Activated CD8-positive, alpha-beta memory T cell treated with anti-CD3 and anti-CD28 coated beads for 36 hours (primary cell): ENCODE data around the gene FNIP1. TPM values are rescaled to one million over a fixed set of nuclear protein-coding genes. Genes with fewer than 3 reads are reported as not detected.

Experiments
- CTCF ChIA-PET: fragments of 350-600 bp; sonication (Branson Sonifier 250); formaldehyde crosslinking; loops from one replicate; lab custom pipeline; 2021; ENCODE audit warnings: antibody characterized with exemption; lab: Charles Lee
- POLR2A ChIA-PET: fragments of 350-600 bp; sonication (Branson Sonifier 250); formaldehyde crosslinking; loops from one replicate; lab custom pipeline; 2021; ENCODE audit warnings: antibody characterized with exemption; lab: Charles Lee
- total RNA-seq, 2 experiments: library from RNA; stranded (reverse); gene quantifications; one replicate each; pipeline ENCODE4 v1.2.3, GENCODE V29; 2021

FNIP1 gene
- total RNA-seq, 2 experiments from 2014 or later: 15.0 TPM

DNA sequence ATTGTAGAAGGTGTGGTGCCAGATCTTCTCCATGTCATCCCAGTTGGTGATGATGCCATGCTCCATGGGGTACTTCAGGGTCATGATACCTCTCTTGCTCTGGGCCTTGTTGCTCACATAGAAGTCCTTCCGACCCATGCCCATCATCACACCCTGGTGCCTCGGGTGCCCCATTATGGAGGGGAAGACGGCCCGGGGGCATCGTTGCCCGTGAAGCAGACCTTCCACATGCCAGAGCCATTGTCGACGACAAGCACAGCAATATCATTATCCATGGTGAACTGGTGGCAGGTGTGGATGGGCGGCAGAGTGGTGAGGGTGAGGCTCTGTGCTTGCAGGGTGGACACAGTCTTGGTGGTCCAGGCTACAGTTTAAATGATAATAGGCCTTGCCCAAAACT, 137.0 kb downstream of the FNIP1 start:
- POLR2A ChIA-PET: no interaction called here
- CTCF ChIA-PET: no interaction called here

DNA sequence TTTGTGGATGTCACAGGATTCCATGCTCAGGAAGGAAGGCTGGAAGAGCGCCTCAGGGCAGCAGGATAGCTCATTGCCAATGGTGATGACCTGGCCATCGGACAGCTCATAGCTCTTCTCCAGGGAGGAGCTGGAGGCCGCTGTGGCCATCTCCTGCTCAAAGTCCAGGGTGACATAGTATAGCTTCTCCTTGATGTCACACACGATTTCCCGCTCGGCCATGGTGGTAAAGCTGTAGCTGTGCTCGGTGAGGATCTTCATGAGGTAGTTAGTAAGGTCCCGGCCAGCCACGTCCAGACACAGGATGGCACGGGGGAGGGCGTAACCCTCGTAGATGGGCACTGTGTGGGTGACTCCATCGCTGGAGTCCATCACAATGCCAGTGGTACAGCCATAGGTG, 137.5 kb downstream of the FNIP1 start:
- ChIA-PET CTCF (no interaction called here), POLR2A (no interaction called here)

DNA sequence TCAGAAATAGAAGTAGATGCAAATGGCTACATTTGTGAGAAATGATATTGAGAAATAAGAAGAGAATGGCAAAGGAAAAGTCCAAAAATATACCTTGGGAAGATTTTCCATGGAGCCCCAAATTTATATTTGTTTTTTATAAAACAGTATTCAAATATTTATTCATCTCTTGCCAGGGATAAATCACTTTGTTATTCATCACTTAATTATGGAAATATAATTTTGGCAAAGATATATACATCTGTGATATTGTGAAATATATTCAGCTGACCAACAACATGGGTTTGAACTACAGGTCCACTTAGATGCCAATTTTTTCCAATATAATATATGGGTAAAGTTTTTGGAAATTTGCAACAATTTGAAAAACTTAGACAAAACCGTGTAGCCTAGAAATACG, 142.0 kb downstream of the FNIP1 start:
- ChIA-PET POLR2A (interaction anchor here (0.7 kb wide), 1 partner anchor 326 kb away, joined by 4 read pairs; no protein-coding TSS in a partner anchor), CTCF (no interaction called here)

DNA sequence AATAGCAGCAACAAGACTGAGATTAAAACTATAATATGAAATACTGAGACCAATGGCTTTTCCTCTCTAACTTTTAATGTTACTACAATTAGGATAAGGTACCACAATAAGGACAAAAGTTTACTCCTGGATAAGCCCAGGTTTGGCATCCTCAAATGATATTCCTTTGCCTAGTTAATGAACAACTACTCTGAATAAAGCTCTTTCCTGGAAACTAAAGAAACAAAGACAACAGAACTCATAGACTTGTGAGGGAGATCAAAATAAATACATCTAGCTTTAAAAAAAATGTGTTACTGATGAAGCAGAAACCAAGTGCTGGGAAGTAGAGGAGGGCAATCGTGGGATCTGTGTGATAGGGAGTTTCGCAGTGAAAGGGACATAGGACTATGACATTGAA, 142.5 kb downstream of the FNIP1 start:
- ChIA-PET CTCF (no interaction called here), POLR2A (interaction anchor here (0.7 kb wide), 1 partner anchor 131 kb away, joined by 3 read pairs; no protein-coding TSS in a partner anchor)

DNA sequence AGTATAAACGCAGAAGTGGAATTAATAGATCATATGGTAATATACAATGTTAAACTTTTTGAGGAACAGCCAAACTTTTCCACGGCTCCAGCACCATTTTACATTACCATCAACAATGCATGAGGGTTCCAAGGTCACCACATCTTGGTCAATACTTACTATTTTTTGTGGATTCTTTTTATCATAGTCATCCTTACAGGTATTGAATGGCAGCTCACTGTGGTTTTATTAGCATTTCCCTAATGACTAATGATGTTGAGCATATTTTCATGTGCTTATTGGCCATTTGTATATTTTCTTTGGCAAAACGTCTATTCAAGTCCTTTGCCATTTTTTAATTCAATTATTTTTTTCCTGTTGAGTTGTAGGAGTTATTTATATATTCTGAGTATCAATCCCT, 147.7 kb downstream of the FNIP1 start:
- ChIA-PET CTCF (no interaction called here), POLR2A (no interaction called here)

DNA sequence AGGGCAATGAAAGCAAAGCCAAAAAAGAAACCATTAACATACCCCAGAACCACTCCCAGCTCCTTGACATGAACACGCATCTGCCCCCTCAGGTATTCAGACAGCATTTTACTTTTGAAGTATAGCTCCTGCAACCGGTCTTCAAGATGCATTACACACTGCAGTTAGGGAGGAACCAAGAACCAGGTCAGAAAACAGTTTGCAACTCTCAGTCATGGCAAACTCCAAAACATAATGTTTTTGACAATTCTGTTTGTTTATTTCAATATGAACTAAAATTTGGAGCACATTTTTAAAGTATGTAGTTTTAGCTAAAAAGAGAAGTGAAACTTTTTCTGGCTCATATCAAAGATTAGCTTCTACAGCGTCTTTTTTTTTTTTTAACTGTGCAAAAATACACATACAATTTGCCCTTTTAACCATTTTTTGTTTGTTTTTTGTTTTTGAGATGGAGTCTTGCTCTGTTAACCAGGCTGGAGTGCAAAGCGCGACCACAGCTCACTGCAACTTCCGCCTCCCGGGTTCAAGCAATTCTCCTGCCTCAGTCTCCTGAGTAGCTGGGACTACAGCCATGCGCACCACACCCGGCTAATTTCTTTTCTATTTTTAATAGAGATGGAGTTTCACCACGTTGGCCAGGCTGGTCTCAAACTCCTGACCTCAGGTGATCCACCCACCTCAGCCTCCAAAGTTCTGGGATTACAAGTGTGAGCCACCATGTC, 149.6 kb downstream of the FNIP1 start:
- CTCF ChIA-PET: no interaction called here
- POLR2A ChIA-PET: no interaction called here

DNA sequence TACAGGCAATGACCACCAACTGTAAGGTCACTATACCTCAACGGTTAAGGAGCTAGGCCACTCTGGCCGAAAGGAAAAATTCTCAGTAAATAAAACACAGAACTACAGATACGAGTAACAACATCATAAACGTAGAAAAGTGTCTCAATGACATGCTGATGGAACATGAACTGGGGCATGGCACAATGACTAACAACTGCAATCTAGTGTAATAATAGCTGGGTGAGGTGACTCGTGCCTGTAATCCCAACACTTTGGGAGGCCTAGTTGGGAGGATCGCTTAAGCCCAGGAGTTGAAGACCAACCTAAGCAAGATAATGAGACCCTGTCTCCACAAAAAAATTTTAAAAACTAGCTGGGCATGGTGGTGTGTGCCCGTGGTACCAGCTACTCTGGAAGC, 152.0 kb downstream of the FNIP1 start:
- ChIA-PET POLR2A (no interaction called here), CTCF (interaction anchor here (0.9 kb wide), 1 partner anchor 421 kb away, joined by 3 read pairs; no protein-coding TSS in a partner anchor)

DNA sequence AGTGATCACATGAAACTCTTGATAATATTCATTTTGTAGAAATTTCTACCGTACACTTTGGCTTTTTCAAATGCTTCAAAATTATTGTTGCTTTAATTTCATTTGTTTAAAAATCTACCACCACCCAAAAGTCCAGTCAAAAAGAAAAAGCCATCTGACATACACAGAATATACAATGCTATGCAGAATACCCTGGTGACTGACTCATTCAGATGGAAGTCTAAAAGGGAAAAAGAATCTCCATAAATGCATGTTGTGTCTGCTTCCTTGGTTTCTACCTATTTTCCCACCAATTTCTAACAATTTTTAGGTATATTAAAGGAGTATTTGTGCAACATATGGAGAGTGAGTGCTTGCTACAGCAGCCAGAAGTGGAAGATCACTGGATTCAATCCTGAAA, 152.4 kb downstream of the FNIP1 start:
- ChIA-PET CTCF (no interaction called here), POLR2A (no interaction called here)

DNA sequence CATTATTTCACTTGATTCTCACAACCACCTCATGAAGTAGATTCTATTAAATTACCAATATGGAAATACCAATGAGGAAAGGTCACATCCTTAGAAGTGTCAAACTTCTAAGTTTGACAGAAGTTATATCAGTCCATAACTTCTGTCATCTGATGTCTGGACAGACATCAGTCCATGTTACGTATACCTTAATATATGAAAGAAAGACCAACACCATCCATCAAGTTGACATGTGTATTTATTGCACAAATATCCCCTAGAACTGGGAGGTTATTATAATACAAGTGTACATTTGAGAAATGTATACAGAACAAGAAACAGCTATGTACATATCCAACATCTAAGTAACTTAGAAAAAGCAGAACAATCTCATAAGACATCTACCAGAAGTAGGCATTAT, 155.3 kb downstream of the FNIP1 start:
- CTCF ChIA-PET: no interaction called here
- POLR2A ChIA-PET: no interaction called here

DNA sequence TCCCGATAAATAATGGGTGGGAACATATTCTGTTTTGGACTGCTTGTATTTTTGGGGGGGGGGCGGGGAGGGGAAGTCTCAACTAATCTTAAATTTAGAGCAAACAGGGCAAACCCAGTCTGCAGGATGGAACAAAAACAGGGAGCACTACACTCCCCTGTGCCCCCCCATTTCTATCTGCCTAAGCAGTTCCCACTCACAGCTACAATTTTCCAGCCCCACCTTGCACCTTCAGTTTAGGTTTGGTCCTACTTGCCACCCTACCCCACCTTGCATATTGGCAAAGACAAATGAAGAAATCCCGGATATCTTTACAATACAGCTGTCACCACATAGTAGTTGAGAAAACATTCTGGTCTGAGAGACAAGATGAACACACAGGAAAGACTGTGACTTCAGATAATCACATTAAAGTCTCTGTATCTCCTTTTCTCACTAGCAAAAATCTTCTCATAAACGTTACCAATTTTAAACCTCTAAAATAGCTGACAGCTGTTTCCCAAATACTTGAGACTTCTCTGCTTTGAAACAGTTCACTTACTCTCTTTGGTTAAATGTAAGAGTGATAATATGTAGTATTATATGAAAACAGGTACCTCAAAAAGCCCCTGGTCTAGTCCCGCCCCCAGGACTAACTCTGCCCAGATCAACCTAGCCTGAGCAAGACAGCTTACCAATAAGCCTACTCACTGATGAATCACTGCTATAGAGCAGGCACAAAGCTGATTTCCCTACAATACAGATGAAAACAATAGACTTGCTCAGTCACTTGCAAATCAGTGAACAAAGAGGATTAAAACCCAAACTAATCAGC, 156.6 kb downstream of the FNIP1 start:
- ChIA-PET POLR2A (interaction anchor here (0.5 to 0.6 kb wide), 2 partner anchors 10 to 378 kb away, joined by 4 to 6 read pairs; no protein-coding TSS in a partner anchor), CTCF (no interaction called here)

DNA sequence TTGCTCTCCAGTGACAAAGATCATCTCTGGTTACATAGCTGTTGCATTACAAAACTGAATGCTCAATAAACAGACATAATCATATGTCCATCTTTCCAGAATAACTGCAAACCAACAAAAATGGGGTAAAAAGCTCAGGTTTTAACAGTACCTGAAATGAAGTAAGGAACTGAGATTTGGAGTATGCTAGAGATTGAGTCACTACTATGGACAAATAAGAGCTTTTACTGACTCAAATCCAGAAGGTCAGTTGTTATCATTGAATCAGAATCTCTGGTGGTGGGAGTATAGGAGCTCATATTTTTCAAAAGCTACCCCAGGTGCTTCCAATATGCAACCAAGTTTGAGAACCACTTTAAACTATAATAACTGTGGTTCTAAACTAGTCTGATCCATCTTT, 157.7 kb downstream of the FNIP1 start:
- CTCF ChIA-PET: no interaction called here
- POLR2A ChIA-PET: no interaction called here

DNA sequence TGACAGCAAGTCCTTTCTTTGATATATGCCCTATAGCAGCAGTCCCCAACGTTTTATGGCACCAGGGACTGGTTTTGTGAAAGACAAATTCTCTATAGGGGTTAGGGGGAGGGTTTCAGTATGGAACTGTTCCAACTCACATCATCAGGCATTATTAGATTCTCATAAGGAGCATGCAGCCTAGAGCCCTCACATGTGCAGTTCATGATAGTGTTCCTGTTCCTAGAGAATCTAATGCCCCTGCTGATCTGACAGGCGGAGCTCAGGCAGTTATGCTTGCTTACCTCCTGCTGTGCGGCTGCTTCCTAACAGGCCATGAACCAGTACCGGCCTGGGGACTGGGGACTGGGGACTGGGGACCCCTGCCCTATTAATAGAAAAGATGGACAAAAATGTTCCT, 159.1 kb downstream of the FNIP1 start:
- ChIA-PET POLR2A (interaction anchor here (0.7 kb wide), 1 partner anchor 48 kb away, joined by 3 read pairs; no protein-coding TSS in a partner anchor), CTCF (no interaction called here)

DNA sequence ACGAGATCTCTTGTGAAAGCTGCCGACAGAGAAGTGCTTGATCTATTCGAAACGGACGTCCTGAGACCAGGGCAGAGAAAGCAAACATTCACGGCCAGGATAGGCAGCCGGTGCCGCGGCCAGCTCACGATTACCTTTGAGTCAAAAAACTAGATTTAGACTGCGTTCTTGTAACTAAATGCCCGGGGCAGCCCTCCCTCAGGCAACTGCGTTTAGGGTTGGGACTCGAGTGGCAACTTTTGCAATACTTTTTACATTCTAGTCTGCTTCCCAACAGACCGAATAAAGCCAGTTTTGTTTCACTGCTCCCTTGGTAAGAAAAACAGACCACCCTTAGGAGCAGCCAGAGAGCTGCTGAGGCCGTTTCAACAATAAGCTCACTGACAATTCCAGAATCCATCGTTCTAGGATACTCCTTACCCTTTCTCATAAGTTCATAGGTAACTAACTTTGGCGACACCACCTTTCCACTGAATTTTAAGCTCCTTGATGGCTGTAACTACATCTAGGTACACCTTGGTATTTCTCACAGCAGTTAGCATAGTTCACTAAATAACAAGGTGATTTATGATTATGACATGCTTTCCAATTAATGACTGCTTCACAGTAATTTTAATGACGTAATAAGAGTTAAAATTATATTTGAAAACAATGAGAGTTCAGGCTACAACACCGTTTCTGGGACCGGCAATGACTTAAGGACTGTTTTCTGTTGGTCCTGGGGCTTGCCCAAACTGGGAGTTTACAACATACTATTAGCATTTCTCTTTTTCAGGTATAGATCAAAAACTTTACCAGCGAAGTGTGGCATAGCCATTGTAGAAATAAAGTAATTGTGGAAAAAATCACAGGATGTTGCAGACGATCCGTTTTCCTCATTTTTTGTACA, 160.9 kb downstream of the FNIP1 start:
- ChIA-PET CTCF (no interaction called here), POLR2A (interaction anchor here (0.6 to 0.8 kb wide), 4 partner anchors 26 to 159 kb away, joined by 3 to 5 read pairs (median 3); no protein-coding TSS in a partner anchor)

DNA sequence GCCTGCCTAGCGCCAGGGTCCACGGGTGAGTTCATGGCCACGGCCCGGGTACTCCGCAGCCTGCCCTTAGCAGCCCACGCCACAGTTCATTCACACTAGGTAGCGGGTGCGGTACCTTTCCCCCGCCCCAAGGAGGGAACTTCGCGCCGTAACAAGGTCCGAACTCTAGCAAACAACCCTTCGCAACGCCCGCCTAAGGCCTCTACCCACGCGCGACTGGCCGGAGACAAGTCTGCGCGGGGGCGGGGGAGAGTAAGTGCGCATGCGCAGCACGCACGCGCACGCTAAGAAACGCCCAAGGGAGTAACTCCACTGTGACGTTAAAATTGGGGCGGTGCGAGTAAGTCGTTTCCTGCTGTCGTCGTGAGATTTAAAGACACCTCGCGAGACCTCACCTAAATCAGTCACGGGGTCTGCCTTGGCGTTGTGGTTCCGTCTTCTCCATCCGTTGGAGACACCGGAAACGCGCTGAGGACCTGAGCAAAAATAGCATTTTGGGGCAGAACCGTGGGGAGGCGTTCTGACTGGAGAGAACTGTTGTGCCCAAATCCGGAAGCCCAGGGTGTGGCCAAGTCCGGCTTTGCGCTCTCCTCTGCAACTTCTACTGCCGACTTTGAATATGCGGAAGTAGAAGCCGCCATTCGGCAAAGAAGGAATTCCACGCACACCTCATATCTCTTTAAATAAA, 161.7 kb downstream of the FNIP1 start, which contains the start of gene RAPGEF6:
RAPGEF6 (minus strand) TSS at position 234 of the 688 bp plus-strand sequence; CDS start at position 35, 199 bp downstream.
- ChIA-PET POLR2A (interaction anchor here (0.6 to 0.8 kb wide), 3 partner anchors 27 to 159 kb away, joined by 3 to 5 read pairs (median 3); no protein-coding TSS in a partner anchor), CTCF (no interaction called here)

DNA sequence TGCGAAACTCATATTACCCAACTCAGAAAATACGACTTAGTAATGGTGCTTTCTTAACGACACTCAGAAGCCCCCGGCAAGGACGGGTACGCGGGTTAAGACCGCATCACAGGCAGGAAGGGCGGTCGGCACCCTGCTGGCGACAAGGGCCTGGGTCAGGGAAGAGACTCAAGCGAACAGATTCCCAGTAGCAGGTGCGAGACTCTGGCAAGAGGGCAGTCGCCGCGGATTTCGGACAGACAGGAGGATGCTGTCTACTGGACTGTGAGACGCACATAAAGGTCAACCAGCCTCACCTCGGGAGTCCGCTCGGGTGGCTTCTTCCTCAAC, 162.2 kb downstream of the FNIP1 start:
- POLR2A ChIA-PET: no interaction called here
- CTCF ChIA-PET: no interaction called here

DNA sequence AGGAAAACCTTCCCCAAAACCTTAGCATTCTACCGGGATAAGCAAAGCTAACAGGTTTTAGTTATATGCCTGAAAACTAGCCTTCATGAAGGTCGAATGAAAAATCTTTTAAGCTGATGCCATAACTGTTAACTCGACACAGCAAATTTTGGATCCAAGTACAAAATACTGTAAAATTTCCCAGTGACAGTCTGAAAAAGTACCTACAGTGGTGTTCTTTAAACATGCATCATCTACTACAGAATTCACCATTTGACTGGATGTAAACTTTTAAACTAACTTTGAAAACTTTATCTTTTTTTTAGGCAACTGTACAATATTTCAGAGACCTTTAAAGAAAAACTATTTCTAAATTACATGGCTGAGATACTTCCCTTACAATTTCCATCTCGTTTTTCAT, 162.6 kb downstream of the FNIP1 start:
- CTCF ChIA-PET: no interaction called here
- POLR2A ChIA-PET: no interaction called here

DNA sequence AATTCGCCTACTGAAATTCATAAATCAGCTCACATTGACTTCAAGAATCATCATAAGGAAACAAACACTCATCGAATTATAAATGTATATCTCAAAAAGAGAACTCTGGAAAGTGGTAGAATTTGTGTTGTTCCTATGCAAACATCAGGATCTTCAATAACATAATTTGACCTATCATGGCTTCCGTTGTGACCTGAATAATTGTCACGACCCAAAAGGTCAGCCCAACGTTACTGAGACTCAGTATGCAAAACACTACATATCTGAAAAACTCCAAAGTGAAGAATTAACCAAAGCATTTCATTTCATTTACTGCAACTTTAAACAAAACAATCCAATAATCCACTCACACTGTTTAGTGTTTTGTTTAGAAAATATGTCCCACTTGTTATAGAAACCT, 163.0 kb downstream of the FNIP1 start:
- ChIA-PET CTCF (no interaction called here), POLR2A (no interaction called here)

DNA sequence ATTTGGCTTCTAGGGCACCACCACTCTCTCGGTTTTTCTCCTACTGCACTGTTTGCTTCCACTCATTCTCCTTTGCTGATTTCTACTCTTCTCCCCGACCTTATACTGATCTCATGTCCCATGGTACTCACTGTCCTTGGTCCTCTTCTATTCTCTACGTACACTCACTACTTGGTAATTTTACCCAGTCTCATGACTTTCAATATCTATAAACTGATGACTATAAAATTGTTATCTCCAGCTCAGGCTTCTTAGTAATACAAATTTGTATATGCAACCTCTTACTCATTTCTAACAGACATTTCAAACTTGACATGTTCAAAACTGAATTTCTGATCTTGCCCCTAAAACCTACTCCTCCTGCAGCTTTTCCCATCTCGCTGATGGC, 165.9 kb downstream of the FNIP1 start:
- ChIA-PET POLR2A (no interaction called here), CTCF (interaction anchor here (1.3 kb wide), 1 partner anchor 166 kb away, joined by 3 read pairs; the partner anchor contains the start of gene FNIP1)
